Smooth muscle cell (in vitro differentiated cells): ENCODE results near the gene RTN1. TPM values are rescaled to one million over a fixed set of nuclear protein-coding genes. Genes with fewer than 3 reads are reported as not detected.

ENCODE experiments used
- DNase-seq: peaks from one replicate; lab custom pipeline; 2025; ENCODE audit not compliant: unreplicated experiment; lab: John Stamatoyannopoulos, UW
- H2AFZ ChIP-seq: fragments of 200-600 bp; sonication (generic); 2 replicates; pipeline ENCODE4 v1.6.0; 2016; ENCODE audit warnings: antibody characterized with exemption, low read depth, mild to moderate bottlenecking
- H3F3A ChIP-seq: fragments of 200-600 bp; sonication (generic); 2 replicates; pipeline ENCODE4 v1.6.0; 2017; ENCODE audit warnings: antibody characterized with exemption, low read depth
- H3K27ac ChIP-seq: fragments of 200-600 bp; sonication (generic); 2 replicates; pipeline ENCODE4 v1.5.1; 2016; ENCODE audit warnings: low read depth, mild to moderate bottlenecking
- H3K27me3 ChIP-seq: fragments of 200-600 bp; sonication (generic); 2 replicates; pipeline ENCODE4 v1.6.1; 2016; ENCODE audit warnings: low read depth, mild to moderate bottlenecking
- H3K36me3 ChIP-seq: fragments of 200-600 bp; sonication (generic); 2 replicates; pipeline ENCODE4 v1.5.1; 2016; ENCODE audit warnings: low read depth
- H3K4me1 ChIP-seq: fragments of 200-600 bp; sonication (generic); 2 replicates; pipeline ENCODE4 v1.5.1; 2016; ENCODE audit warnings: low read depth
- H3K4me2 ChIP-seq: fragments of 200-600 bp; sonication (generic); 2 replicates; pipeline ENCODE4 v1.6.0; 2016; ENCODE audit warnings: mild to moderate bottlenecking
- H3K4me3 ChIP-seq: fragments of 200-600 bp; sonication (generic); 2 replicates; pipeline ENCODE4 v1.5.1; 2016; ENCODE audit warnings: mild to moderate bottlenecking
- H3K79me2 ChIP-seq: fragments of 200-600 bp; sonication (generic); 2 replicates; pipeline ENCODE4 v1.6.0; 2016; ENCODE audit warnings: low read depth, mild to moderate bottlenecking
- H3K9ac ChIP-seq: fragments of 200-600 bp; sonication (generic); 2 replicates; pipeline ENCODE4 v1.6.0; 2016; ENCODE audit warnings: low read depth
- H3K9me3 ChIP-seq: fragments of 200-600 bp; sonication (generic); replicated peaks from 2 replicates; pipeline ENCODE4 v1.5.1; 2016; ENCODE audit warnings: low read depth
- H4K20me1 ChIP-seq: fragments of 200-600 bp; sonication (generic); 2 replicates; pipeline ENCODE4 v1.6.0; 2016; ENCODE audit warnings: low read depth
- CTCF ChIP-seq: fragments of 200-600 bp; sonication (generic); IDR thresholded peaks from 2 replicates; pipeline ENCODE4 v1.5.1; 2017; ENCODE audit warnings: borderline replicate concordance, mild to moderate bottlenecking, antibody characterized with exemption; ENCODE audit not compliant: insufficient read depth, poor library complexity, severe bottlenecking
- WGBS: methylation state at CpG from one replicate; pipeline ENCODE4 v1.1.7; 2016; ENCODE audit warnings: low lambda C conversion rate; 5-methylcytosine and 5-hydroxymethylcytosine counted together
- polyA plus RNA-seq: library from polyadenylated mRNA; unstranded; fragments of >200 nt; fragmentation: Nextera tagmentation; extraction: Ambion mirVana; gene quantifications from 2 replicates; pipeline ENCODE4 v1.2.1, GENCODE V29; 2016
- total RNA-seq: library from RNA; depleted of rRNA; stranded (reverse); fragments of >200 nt; gene quantifications from 2 replicates; pipeline ENCODE4 v1.2.3, GENCODE V29; 2014

The RTN1 gene
- total and polyA plus RNA-seq, 2 experiments from 2014 or later = not detected

GRCh38 chr14:59823179-59823578, 47.4 kb downstream of the RTN1 start:
- Histone ChIP-seq H3F3A (no peaks in the 10 kb centered on the region), H3K4me1 (no peaks in the 10 kb centered on the region), H3K36me3 (no peaks in the 10 kb centered on the region), H3K9me3 (no peaks in the 10 kb centered on the region), H4K20me1 (no peaks in the 10 kb centered on the region), H2AFZ (no peak overlapping the region), H3K79me2 (no peaks in the 10 kb centered on the region), H3K27ac (no peak overlapping the region), H3K9ac (no peak overlapping the region), H3K4me2 (no peak overlapping the region), H3K27me3 (no peaks in the 10 kb centered on the region), H3K4me3 (no peak overlapping the region)
- no peak for TF ChIP-seq CTCF
- 78% methylated on average over 1 of the region's 1 CpG for WGBS
- DNase-seq = no peak

DNA sequence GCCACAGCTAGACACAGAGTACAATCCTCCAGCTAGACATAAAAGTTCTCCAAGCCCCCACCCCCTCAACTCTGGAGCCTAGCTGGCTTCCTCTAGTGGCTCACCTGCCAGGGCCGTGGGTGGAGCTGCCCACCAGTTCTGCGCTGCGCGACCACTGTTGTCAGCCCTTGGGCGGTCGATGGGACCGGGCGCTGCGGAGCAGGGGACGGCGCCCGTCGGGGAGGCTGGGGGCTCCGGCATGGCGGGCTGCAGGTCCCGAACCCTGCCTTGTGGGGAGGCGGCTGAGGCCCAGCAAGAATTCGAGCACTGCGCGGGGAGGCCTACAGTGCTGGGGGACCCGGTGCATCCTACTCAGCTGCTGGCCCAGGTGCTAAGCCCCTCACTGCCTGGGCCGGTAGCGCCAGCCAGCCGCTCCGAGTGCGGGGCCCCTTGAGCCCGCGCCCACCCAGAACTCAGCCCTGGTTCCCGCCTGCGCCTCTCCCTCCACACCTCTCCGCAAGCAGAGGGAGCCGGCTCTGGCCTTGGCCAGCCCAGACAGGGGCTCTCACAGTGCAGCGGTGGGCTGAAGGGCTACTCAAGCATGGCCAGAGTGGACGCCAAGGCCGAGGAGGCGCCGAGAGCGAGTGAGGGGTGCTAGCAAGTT, 51.0 kb downstream of the RTN1 start:
- no peaks in the 10 kb centered on the region for H4K20me1 ChIP-seq
- 97% methylated on average over 30 of the region's 38 CpGs for WGBS
- peaks cover 3% of the 10 kb centered on the region for H3K27me3 ChIP-seq
- H3K9ac ChIP-seq = no peak overlapping the region
- H3K4me1 ChIP-seq = no peaks in the 10 kb centered on the region
- H2AFZ ChIP-seq = no peak overlapping the region
- H3K4me3 ChIP-seq = no peak overlapping the region
- no peaks in the 10 kb centered on the region for H3K79me2 ChIP-seq
- no peak overlapping the region for H3K27ac ChIP-seq
- H3K36me3 ChIP-seq = no peaks in the 10 kb centered on the region
- DNase-seq = no peak
- TF ChIP-seq CTCF = no peak
- H3K4me2 ChIP-seq = no peak overlapping the region
- no peaks in the 10 kb centered on the region for H3K9me3 ChIP-seq
- no peaks in the 10 kb centered on the region for H3F3A ChIP-seq

- H3K27me3 ChIP-seq = peaks cover 3% of the 10 kb centered on the region
- 86% methylated on average over 3 of the region's 3 CpGs for WGBS
- no peaks in the 10 kb centered on the region for H3F3A ChIP-seq
- no peak overlapping the region for H2AFZ ChIP-seq
- no peaks in the 10 kb centered on the region for H3K36me3 ChIP-seq
- no peak overlapping the region for H3K9ac ChIP-seq
- no peaks in the 10 kb centered on the region for H3K79me2 ChIP-seq
- no peak for DNase-seq
- no peak overlapping the region for H3K4me3 ChIP-seq
- no peak overlapping the region for H3K27ac ChIP-seq
- H3K4me2 ChIP-seq = no peak overlapping the region
- no peaks in the 10 kb centered on the region for H3K4me1 ChIP-seq
- H4K20me1 ChIP-seq = no peaks in the 10 kb centered on the region
- no peak for TF ChIP-seq CTCF
- H3K9me3 ChIP-seq = no peaks in the 10 kb centered on the region
Observed at GRCh38 chr14:59816941-59817340, 53.6 kb downstream of the RTN1 start.

DNA sequence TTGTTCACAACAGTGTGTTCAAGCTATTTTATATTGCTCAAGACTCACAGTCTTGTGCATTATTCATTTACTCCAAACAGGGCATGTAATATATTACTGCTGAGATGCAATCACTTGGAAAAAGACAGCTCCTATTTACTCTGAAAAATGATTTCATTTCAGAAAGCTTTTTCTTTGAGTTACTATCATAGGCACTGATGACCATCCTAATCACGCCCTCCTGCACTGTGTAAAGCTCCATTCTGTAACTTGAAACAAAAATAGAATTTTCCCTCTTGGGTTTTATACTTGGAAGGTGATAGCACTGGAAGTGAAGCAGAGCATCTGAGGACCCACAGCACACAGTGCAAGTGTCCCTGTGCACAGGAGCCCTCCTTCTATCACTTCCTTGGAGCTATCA, 55.6 kb downstream of the RTN1 start:
- Histone ChIP-seq H3K36me3 (no peaks in the 10 kb centered on the region), H3K27me3 (peaks cover 3% of the 10 kb centered on the region), H4K20me1 (no peaks in the 10 kb centered on the region), H3K27ac (no peak overlapping the region), H3K4me3 (no peak overlapping the region), H3F3A (no peaks in the 10 kb centered on the region), H3K4me2 (no peak overlapping the region), H3K9ac (no peak overlapping the region), H2AFZ (no peak overlapping the region), H3K9me3 (no peaks in the 10 kb centered on the region), H3K79me2 (no peaks in the 10 kb centered on the region), H3K4me1 (no peaks in the 10 kb centered on the region)
- TF ChIP-seq CTCF = no peak
- WGBS = 100% methylated on average over 1 of the region's 1 CpG
- no peak for DNase-seq
